Measurements from ENCODE around the gene TEAD4. TPM values are rescaled to one million over a fixed set of nuclear protein-coding genes. Genes with fewer than 3 reads are reported as not detected.
A peak's percentile ranks its signal among the peaks of the same experiment; 100 is the strongest.

The TEAD4 gene
- total and polyA plus RNA-seq, 2 donors = 1.6 to 15.1 TPM

DNA sequence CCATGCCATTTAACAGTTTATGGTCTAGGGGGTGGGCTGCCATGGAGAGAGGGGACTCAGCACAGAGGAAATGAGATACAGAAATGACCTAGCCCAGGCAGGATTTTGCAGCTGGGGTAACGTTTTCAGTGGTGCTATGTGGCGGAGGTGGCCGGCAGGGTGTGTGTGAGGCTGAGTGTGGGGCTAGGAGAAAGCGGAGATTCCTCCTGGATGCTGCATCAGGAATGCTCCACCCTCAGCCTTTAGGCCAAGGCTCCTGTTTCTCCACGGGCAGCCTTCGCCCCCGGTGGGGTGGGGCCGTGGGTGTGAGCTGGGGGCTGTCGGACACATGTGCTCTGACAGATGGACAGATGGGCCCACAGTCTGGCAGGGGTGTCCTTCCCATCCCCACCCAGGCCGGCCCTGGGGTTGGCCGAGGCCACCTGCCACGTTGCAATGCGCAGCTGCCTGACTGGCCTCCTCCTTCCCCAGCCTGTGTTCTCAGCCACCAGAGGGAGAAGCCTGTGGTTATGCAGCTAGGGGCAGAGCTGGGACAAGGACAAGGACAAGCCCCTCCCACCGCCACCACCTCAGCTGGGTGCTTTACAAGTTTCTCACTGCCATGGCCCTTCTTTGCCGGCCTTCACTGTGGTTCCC is 44.3 kb downstream of the TEAD4 start:
- Histone ChIP-seq H3K27me3 (ENCODE audit: control insufficient read depth in 2 of 2, insufficient read depth in 1 of 2, low read length in 1 of 2) (no peaks in the 10 kb centered on the region), H3K27ac (ENCODE audit: low read depth in 1 of 2, low read length in 1 of 2) (no peak overlapping the region), H3K4me1 (ENCODE audit: control insufficient read depth in 2 of 2, insufficient read depth in 2 of 2, low read length in 2 of 2) (peaks cover 0 to 4% of the 10 kb centered on the region in 2 donors), H3K36me3 (ENCODE audit: control insufficient read depth in 2 of 2, insufficient read depth in 2 of 2, low read length in 1 of 2) (no peaks in the 10 kb centered on the region), H3K9me3 (ENCODE audit: control insufficient read depth in 2 of 2, insufficient read depth in 1 of 2, low read length in 1 of 2) (no peaks in the 10 kb centered on the region), H3K4me3 (ENCODE audit: low read length in 2 of 2) (no peak overlapping the region)
- DNase-seq (ENCODE audit: low read depth in 6 of 9, low spot score in 9 of 9) = no peak
- WGBS = 91% methylated on average over 15 of the region's 15 CpGs

DNA sequence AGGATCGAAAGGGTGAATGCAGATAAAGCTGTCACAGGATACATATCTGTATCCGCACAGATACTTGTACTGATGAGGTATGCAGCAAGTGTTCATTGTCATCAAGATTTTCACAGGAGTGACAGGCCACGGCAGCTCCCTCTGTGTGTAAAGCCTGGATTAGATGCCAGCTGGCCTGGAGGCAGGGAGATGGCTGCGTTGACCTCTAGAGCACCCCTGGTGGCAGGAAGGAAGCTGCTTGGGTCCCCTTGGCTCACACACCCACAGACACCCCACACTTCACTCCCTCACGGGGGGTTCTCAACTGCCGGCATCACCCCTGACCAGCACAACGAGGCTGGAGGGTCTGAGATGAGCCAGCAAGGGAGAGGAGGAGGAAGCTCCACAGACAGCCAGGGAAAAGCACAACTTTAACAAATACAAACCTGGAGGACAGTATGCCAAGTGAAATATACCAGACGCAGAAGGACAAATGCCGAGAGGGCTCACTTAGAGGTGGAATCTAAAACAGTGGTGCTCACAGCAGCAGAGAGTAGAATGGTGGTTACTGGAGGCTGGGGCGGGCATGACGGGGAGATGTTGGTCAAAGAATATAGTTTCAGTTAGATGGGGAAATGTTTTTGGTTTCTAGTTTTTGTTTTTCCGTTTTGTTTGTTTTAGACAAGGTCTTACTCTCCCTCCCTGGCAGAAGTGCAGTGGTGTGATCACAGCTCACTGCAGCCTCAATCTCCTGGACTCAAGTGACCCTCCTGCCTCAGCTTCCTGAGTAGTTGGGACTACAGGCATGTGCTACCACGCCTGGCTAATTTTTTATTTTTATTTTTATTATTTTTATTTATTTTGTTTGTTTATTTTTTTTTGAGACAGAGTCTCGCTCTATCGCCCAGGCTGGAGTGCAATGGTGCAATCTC is 45.7 kb downstream of the TEAD4 start:
- WGBS = 77% methylated on average over 15 of the region's 15 CpGs
- Histone ChIP-seq H3K4me3 (ENCODE audit: low read length in 2 of 2) (no peak overlapping the region), H3K9me3 (ENCODE audit: control insufficient read depth in 2 of 2, insufficient read depth in 1 of 2, low read length in 1 of 2) (no peaks in the 10 kb centered on the region), H3K27me3 (ENCODE audit: control insufficient read depth in 2 of 2, insufficient read depth in 1 of 2, low read length in 1 of 2) (no peaks in the 10 kb centered on the region), H3K36me3 (ENCODE audit: control insufficient read depth in 2 of 2, insufficient read depth in 2 of 2, low read length in 1 of 2) (no peaks in the 10 kb centered on the region), H3K27ac (ENCODE audit: low read depth in 1 of 2, low read length in 1 of 2) (no peak overlapping the region), H3K4me1 (ENCODE audit: control insufficient read depth in 2 of 2, insufficient read depth in 2 of 2, low read length in 2 of 2) (peaks cover 0 to 4% of the 10 kb centered on the region in 2 donors)
- DNase-seq (ENCODE audit: low read depth in 6 of 9, low spot score in 9 of 9) = peak in 1 of 9 donors; percentile 4

DNA sequence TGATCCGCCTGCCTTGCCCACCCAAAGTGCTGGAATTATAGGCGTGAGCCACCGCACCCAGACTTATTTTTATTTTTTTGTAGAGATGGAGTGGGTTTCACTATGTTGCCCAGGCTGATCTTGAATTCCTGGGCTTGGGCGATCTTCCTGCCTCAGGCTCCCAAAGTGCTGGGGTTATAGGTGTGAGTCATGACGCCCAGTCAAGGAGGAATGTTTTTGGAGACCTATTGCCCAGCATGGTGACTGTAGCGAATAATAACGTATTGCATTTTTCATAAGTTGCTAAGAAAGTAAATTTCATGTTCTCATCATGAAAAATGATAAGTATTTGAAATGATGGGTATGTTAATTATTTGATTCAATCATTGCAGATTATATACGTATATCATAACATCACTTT is 46.5 kb downstream of the TEAD4 start:
- Histone ChIP-seq H3K27ac (ENCODE audit: low read depth in 1 of 2, low read length in 1 of 2) (no peak overlapping the region), H3K27me3 (ENCODE audit: control insufficient read depth in 2 of 2, insufficient read depth in 1 of 2, low read length in 1 of 2) (no peaks in the 10 kb centered on the region), H3K4me1 (ENCODE audit: control insufficient read depth in 2 of 2, insufficient read depth in 2 of 2, low read length in 2 of 2) (peaks cover 0 to 4% of the 10 kb centered on the region in 2 donors), H3K4me3 (ENCODE audit: low read length in 2 of 2) (no peak overlapping the region), H3K9me3 (ENCODE audit: control insufficient read depth in 2 of 2, insufficient read depth in 1 of 2, low read length in 1 of 2) (no peaks in the 10 kb centered on the region), H3K36me3 (ENCODE audit: control insufficient read depth in 2 of 2, insufficient read depth in 2 of 2, low read length in 1 of 2) (no peaks in the 10 kb centered on the region)
- no peak for DNase-seq (ENCODE audit: low read depth in 6 of 9, low spot score in 9 of 9)
- WGBS = 97% methylated on average over 8 of the region's 8 CpGs

DNA sequence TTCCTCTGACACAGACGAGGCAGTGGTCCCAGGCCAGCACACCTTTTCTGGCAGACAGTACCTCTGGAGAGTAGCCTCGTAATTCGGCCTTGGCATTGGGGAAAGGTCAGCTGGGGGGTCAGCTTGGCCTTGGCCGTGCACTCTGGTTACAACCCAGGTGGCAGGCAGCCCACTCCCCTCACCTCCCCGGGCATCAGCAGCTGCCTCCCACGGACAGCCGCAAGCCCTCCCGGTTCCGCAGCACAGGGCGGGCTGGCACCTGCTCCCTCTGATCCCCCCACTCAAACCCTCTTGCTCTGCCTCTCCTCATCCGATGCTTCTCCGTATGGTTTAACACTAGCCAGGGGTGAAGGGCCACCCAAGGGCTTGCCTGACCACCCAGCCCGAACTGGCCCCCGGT is 50.6 kb downstream of the TEAD4 start:
- 92% methylated on average over 14 of the region's 14 CpGs for WGBS
- H3K36me3 ChIP-seq (ENCODE audit: control insufficient read depth in 2 of 2, insufficient read depth in 2 of 2, low read length in 1 of 2) = no peaks in the 10 kb centered on the region
- peaks cover 0 to 5% of the 10 kb centered on the region in 2 donors for H3K27me3 ChIP-seq (ENCODE audit: control insufficient read depth in 2 of 2, insufficient read depth in 1 of 2, low read length in 1 of 2)
- H3K27ac ChIP-seq (ENCODE audit: low read depth in 1 of 2, low read length in 1 of 2) = no peak overlapping the region
- H3K9me3 ChIP-seq (ENCODE audit: control insufficient read depth in 2 of 2, insufficient read depth in 1 of 2, low read length in 1 of 2) = no peaks in the 10 kb centered on the region
- no peak for DNase-seq (ENCODE audit: low read depth in 6 of 9, low spot score in 9 of 9)
- H3K4me3 ChIP-seq (ENCODE audit: low read length in 2 of 2) = no peak overlapping the region
- H3K4me1 ChIP-seq (ENCODE audit: control insufficient read depth in 2 of 2, insufficient read depth in 2 of 2, low read length in 2 of 2) = no peaks in the 10 kb centered on the region

- DNase-seq (ENCODE audit: low read depth in 6 of 9, low spot score in 9 of 9) = no peak
- Histone ChIP-seq H3K4me1 (ENCODE audit: control insufficient read depth in 2 of 2, insufficient read depth in 2 of 2, low read length in 2 of 2) (no peaks in the 10 kb centered on the region), H3K27ac (ENCODE audit: low read depth in 1 of 2, low read length in 1 of 2) (no peak overlapping the region), H3K27me3 (ENCODE audit: control insufficient read depth in 2 of 2, insufficient read depth in 1 of 2, low read length in 1 of 2) (peaks cover 0 to 11% of the 10 kb centered on the region in 2 donors), H3K9me3 (ENCODE audit: control insufficient read depth in 2 of 2, insufficient read depth in 1 of 2, low read length in 1 of 2) (no peaks in the 10 kb centered on the region), H3K36me3 (ENCODE audit: control insufficient read depth in 2 of 2, insufficient read depth in 2 of 2, low read length in 1 of 2) (no peaks in the 10 kb centered on the region), H3K4me3 (ENCODE audit: low read length in 2 of 2) (no peak overlapping the region)
- 91% methylated on average over 22 of the region's 22 CpGs for WGBS
Observed at GRCh38 chr12:3010214-3010930, 51.2 kb downstream of the TEAD4 start.

GRCh38 chr12:3012786-3013185 is 53.6 kb downstream of the TEAD4 start:
- no peaks in the 10 kb centered on the region for H3K36me3 ChIP-seq (ENCODE audit: control insufficient read depth in 2 of 2, insufficient read depth in 2 of 2, low read length in 1 of 2)
- no peak overlapping the region for H3K4me3 ChIP-seq (ENCODE audit: low read length in 2 of 2)
- WGBS = 96% methylated on average over 6 of the region's 6 CpGs
- no peak for DNase-seq (ENCODE audit: low read depth in 6 of 9, low spot score in 9 of 9)
- H3K4me1 ChIP-seq (ENCODE audit: control insufficient read depth in 2 of 2, insufficient read depth in 2 of 2, low read length in 2 of 2) = no peaks in the 10 kb centered on the region
- no peaks in the 10 kb centered on the region for H3K9me3 ChIP-seq (ENCODE audit: control insufficient read depth in 2 of 2, insufficient read depth in 1 of 2, low read length in 1 of 2)
- H3K27me3 ChIP-seq (ENCODE audit: control insufficient read depth in 2 of 2, insufficient read depth in 1 of 2, low read length in 1 of 2) = peaks cover 0 to 11% of the 10 kb centered on the region in 2 donors
- H3K27ac ChIP-seq (ENCODE audit: low read depth in 1 of 2, low read length in 1 of 2) = no peak overlapping the region

DNA sequence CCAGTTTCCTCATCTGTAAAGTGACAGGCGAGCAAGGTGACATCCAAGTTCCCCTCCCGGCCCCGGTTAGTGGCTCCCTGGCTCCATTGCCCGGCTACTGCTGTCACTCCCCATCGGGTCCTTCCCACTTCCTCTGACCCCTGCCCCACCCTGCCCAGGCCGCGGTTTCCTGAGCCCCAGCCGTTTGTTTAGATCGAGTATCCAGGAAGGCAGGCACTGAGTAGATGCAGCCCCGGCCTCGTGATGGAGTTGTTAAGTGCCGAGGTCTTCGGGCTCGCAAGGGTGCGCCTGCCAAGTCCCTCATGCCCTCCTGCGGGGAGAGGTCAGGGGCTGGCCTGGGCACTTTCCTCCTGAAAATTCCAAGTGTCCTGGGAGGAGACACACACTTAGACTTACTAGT is 55.4 kb downstream of the TEAD4 start:
- H3K36me3 ChIP-seq (ENCODE audit: control insufficient read depth in 2 of 2, insufficient read depth in 2 of 2, low read length in 1 of 2) = no peaks in the 10 kb centered on the region
- WGBS = 21% methylated on average over 16 of the region's 16 CpGs
- H3K4me1 ChIP-seq (ENCODE audit: control insufficient read depth in 2 of 2, insufficient read depth in 2 of 2, low read length in 2 of 2) = no peaks in the 10 kb centered on the region
- peaks cover 0 to 11% of the 10 kb centered on the region in 2 donors for H3K27me3 ChIP-seq (ENCODE audit: control insufficient read depth in 2 of 2, insufficient read depth in 1 of 2, low read length in 1 of 2)
- no peak for DNase-seq (ENCODE audit: low read depth in 6 of 9, low spot score in 9 of 9)
- H3K27ac ChIP-seq (ENCODE audit: low read depth in 1 of 2, low read length in 1 of 2) = no peak overlapping the region
- no peaks in the 10 kb centered on the region for H3K9me3 ChIP-seq (ENCODE audit: control insufficient read depth in 2 of 2, insufficient read depth in 1 of 2, low read length in 1 of 2)
- H3K4me3 ChIP-seq (ENCODE audit: low read length in 2 of 2) = no peak overlapping the region

DNA sequence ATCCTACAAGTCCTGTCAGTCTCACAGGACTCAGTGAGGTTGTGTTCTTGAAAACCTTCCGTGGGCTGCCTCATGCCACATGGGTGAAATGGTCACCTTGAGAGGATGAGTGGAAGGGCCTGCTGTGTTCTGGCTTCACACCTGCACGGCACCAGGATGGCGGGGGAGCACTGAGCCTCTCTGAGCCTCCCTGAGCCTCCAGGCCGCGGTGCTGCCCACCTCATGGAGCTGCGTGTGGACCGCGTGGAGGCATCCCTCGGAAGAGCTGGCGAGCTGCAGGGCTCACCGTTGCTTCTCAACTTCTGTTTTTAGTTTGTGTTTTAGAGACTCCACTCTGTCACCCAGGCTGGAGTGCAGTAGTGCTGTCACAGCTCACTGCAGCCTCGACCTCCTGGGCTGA is 56.2 kb downstream of the TEAD4 start:
- Histone ChIP-seq H3K27ac (ENCODE audit: low read depth in 1 of 2, low read length in 1 of 2) (no peak overlapping the region), H3K4me1 (ENCODE audit: control insufficient read depth in 2 of 2, insufficient read depth in 2 of 2, low read length in 2 of 2) (no peaks in the 10 kb centered on the region), H3K4me3 (ENCODE audit: low read length in 2 of 2) (no peak overlapping the region), H3K9me3 (ENCODE audit: control insufficient read depth in 2 of 2, insufficient read depth in 1 of 2, low read length in 1 of 2) (no peaks in the 10 kb centered on the region), H3K36me3 (ENCODE audit: control insufficient read depth in 2 of 2, insufficient read depth in 2 of 2, low read length in 1 of 2) (no peaks in the 10 kb centered on the region), H3K27me3 (ENCODE audit: control insufficient read depth in 2 of 2, insufficient read depth in 1 of 2, low read length in 1 of 2) (peaks cover 0 to 11% of the 10 kb centered on the region in 2 donors)
- DNase-seq (ENCODE audit: low read depth in 6 of 9, low spot score in 9 of 9) = no peak
- WGBS = 95% methylated on average over 12 of the region's 12 CpGs

DNA sequence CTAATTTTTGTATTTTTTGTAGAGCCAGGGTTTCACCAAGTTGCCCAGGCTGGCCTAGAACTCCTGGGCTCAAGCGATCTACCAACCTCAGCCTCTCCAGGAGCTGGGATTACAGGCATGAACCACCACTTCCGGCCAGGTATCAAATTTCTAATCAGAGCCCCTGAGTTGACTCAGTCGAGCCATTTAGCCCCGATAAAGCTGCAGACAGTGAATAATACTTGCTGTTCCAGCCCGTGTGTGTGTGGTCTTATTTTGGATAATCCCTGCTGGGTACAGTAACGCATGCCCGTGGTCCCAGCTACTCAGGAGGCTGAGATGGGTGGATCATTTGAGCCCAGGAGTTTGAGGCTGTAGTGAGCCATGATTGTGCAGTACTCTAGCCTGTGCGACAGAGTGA is 57.0 kb downstream of the TEAD4 start:
- Histone ChIP-seq H3K27me3 (ENCODE audit: control insufficient read depth in 2 of 2, insufficient read depth in 1 of 2, low read length in 1 of 2) (peaks cover 0 to 11% of the 10 kb centered on the region in 2 donors), H3K4me3 (ENCODE audit: low read length in 2 of 2) (no peak overlapping the region), H3K27ac (ENCODE audit: low read depth in 1 of 2, low read length in 1 of 2) (no peak overlapping the region), H3K4me1 (ENCODE audit: control insufficient read depth in 2 of 2, insufficient read depth in 2 of 2, low read length in 2 of 2) (no peaks in the 10 kb centered on the region), H3K36me3 (ENCODE audit: control insufficient read depth in 2 of 2, insufficient read depth in 2 of 2, low read length in 1 of 2) (no peaks in the 10 kb centered on the region), H3K9me3 (ENCODE audit: control insufficient read depth in 2 of 2, insufficient read depth in 1 of 2, low read length in 1 of 2) (no peaks in the 10 kb centered on the region)
- no peak for DNase-seq (ENCODE audit: low read depth in 6 of 9, low spot score in 9 of 9)
- 91% methylated on average over 8 of the region's 8 CpGs for WGBS

All from thymus (tissue), 11 donors.